Gastroesophageal sphincter (tissue), 4 donors: ENCODE data around the gene COPS7A. TPM values are rescaled to one million over a fixed set of nuclear protein-coding genes. Genes with fewer than 3 reads are reported as not detected.

ENCODE experiments used
- ATAC-seq: fragments of 150-250 bp; one replicate; pipeline ENCODE4 v1.9.1; 2016; ENCODE audit warnings: mild to moderate bottlenecking, moderate library complexity
- H3K27ac ChIP-seq, 4 donors: fragments of 200-600 bp; sonication (generic) in 3 of 4; 1 replicate in 3 of 4; 2 replicates in 1 of 4; pipeline ENCODE4 v1.5.1; 2016 to 2019
- H3K27me3 ChIP-seq: fragments of 200-600 bp; sonication (generic); one replicate; pipeline ENCODE4 v1.5.1; 2019
- H3K36me3 ChIP-seq, 2 donors: fragments of 200-600 bp; sonication (generic); one replicate each; pipeline ENCODE4 v1.5.1; 2019; ENCODE audit warnings: control low read depth in 1 of 2
- H3K4me1 ChIP-seq, 3 donors: fragments of 200-600 bp; sonication (generic); 1 replicate in 2 of 3; 2 replicates in 1 of 3; pipeline ENCODE4 v1.5.1; 2016 to 2019; ENCODE audit warnings: control low read depth in 2 of 3
- H3K4me3 ChIP-seq, 2 donors: fragments of 200-600 bp; sonication (generic); one replicate each; pipeline ENCODE4 v1.5.1; 2019; ENCODE audit warnings: mild to moderate bottlenecking in 1 of 2, moderate library complexity in 1 of 2
- H3K9me3 ChIP-seq, 3 donors: fragments of 200-600 bp; sonication (generic); one replicate each; pipeline ENCODE4 v1.5.1; 2017 to 2019; ENCODE audit warnings: control low read depth in 2 of 3
- EP300 ChIP-seq: sonication (generic); formaldehyde crosslinking; IDR thresholded peaks from one replicate; pipeline ENCODE4 v1.6.1; 2017; ENCODE audit warnings: antibody characterized with exemption, mild to moderate bottlenecking
- POLR2A ChIP-seq, 2 donors: fragments of 450-650 bp; IDR thresholded peaks; one replicate each; pipeline ENCODE4 v1.6.1; 2017; ENCODE audit warnings: antibody characterized with exemption in 2 of 2, mild to moderate bottlenecking in 2 of 2, moderate library complexity in 1 of 2
- POLR2AphosphoS5 ChIP-seq: sonication (generic); formaldehyde crosslinking; IDR thresholded peaks from one replicate; pipeline ENCODE4 v1.6.1; 2017; ENCODE audit warnings: antibody characterized with exemption
- WGBS, 2 donors: methylation state at CpG; one replicate each; pipeline ENCODE4 v1.1.5; 2018; ENCODE audit warnings: low coverage in 1 of 2; 5-methylcytosine and 5-hydroxymethylcytosine counted together
- total RNA-seq, 4 donors: library from RNA; depleted of rRNA; stranded (reverse); fragments of >200 nt; gene quantifications; one replicate each; pipeline ENCODE4 v1.1.0, GENCODE V29; 2016
- TF ChIP-seq, protein P1 (sequence below), 4 experiments: fragments of 200-600 bp in 2 of 4; fragments of 450-650 bp in 2 of 4; sonication (generic) in 1 of 4; IDR thresholded peaks; one replicate each; pipeline ENCODE4 v1.5.1; 2017 to 2019; ENCODE audit warnings: antibody characterized with exemption in 4 of 4, mild to moderate bottlenecking in 2 of 4, moderate library complexity in 2 of 4

The COPS7A gene
- total RNA-seq, 4 donors from 2014 or later: 54.4 to 69.5 (median 55.4) TPM

- Histone ChIP-seq H3K4me1 (peaks cover 0 to 73% (median 43%) of the 10 kb centered on the region in 3 donors), H3K36me3 (peaks cover 0 to 26% of the 10 kb centered on the region in 2 donors), H3K27ac (peak overlapping the region in 3 of 4 donors; percentile 97 to 99 (median 97)), H3K9me3 (no peaks in the 10 kb centered on the region), H3K4me3 (peak overlapping the region; percentile 1 to 42), H3K27me3 (no peaks in the 10 kb centered on the region)
- no peak for ATAC-seq
- TF ChIP-seq EP300: no peak
- TF ChIP-seq, protein P1, sequence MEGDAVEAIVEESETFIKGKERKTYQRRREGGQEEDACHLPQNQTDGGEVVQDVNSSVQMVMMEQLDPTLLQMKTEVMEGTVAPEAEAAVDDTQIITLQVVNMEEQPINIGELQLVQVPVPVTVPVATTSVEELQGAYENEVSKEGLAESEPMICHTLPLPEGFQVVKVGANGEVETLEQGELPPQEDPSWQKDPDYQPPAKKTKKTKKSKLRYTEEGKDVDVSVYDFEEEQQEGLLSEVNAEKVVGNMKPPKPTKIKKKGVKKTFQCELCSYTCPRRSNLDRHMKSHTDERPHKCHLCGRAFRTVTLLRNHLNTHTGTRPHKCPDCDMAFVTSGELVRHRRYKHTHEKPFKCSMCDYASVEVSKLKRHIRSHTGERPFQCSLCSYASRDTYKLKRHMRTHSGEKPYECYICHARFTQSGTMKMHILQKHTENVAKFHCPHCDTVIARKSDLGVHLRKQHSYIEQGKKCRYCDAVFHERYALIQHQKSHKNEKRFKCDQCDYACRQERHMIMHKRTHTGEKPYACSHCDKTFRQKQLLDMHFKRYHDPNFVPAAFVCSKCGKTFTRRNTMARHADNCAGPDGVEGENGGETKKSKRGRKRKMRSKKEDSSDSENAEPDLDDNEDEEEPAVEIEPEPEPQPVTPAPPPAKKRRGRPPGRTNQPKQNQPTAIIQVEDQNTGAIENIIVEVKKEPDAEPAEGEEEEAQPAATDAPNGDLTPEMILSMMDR (IDR thresholded peaks at IDR 0.05): no peak
- TF ChIP-seq POLR2AphosphoS5: no peak
- no peak for TF ChIP-seq POLR2A (IDR thresholded peaks at IDR 0.05)
- 82% methylated on average over 4 of the region's 21 CpGs; no CpG with 5 or more reads in 1 of the 2 donors for WGBS, 2 donors
Measured at GRCh38 chr12:6772726-6773589, 49.1 kb downstream of the COPS7A start.

DNA sequence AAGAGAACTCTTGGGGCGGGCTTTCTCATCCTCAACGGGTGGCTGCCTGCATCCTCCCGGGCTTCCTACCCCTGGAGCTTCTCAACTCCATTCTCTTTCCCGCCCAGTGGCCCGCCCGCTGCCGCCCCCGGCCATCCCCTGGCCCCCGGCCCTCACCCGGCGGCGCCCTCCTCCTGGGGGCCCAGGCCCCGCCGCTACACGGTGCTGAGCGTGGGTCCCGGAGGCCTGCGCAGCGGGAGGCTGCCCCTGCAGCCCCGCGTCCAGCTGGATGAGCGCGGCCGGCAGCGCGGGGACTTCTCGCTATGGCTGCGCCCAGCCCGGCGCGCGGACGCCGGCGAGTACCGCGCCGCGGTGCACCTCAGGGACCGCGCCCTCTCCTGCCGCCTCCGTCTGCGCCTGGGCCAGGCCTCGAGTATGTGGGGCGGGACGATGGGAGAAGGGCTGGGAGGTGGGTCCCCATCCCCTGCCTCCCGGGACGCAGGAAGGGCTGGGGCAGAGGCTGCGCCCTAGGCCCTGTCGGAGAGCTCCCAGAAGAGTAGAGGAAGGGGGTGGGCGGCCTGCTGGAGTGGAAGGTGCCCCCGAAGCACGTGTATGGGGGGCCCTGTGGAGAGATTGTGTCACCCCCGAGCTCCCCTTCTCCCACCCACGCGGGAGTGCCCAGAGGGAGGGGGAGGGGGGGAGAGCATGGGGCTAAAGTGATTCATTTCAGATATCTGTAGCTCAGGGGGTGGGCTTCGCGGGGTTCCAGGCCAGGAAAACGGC lies 49.9 kb downstream of the COPS7A start:
- peak overlapping the region in 3 of 4 donors; percentile 8 to 97 (median 17) for H3K27ac ChIP-seq

DNA sequence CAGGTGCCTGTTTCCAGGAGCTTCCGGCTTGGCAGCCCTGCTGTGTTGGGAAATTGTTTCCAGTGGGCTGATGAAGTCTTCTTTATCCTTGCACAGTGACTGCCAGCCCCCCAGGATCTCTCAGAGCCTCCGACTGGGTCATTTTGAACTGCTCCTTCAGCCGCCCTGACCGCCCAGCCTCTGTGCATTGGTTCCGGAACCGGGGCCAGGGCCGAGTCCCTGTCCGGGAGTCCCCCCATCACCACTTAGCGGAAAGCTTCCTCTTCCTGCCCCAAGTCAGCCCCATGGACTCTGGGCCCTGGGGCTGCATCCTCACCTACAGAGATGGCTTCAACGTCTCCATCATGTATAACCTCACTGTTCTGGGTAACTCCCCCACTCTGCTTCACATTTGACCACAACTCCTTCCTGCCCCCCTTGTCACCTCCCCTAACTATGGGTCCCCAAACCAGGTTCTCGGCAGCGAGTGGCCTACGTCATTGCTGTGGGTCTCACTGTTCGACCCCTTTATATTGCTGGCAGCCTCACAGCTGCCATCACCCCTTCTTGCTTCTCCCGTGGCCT lies 50.7 kb downstream of the COPS7A start:
- no peaks in the 10 kb centered on the region for H3K27me3 ChIP-seq
- no peaks in the 10 kb centered on the region for H3K9me3 ChIP-seq
- no peak overlapping the region for H3K27ac ChIP-seq
- H3K4me3 ChIP-seq: peak overlapping the region in 1 of 2 donors; percentile 42
- H3K36me3 ChIP-seq: peaks cover 0 to 23% of the 10 kb centered on the region in 2 donors
- ATAC-seq: no peak
- H3K4me1 ChIP-seq: peaks cover 0 to 71% (median 33%) of the 10 kb centered on the region in 3 donors
- 90 to 96% methylated on average over 7 to 15 of the region's 15 CpGs for WGBS, 2 donors
- TF ChIP-seq, protein P1 (IDR thresholded peaks at IDR 0.05): no peak
- no peak for TF ChIP-seq POLR2A (IDR thresholded peaks at IDR 0.05)
- no peak for TF ChIP-seq POLR2AphosphoS5
- TF ChIP-seq EP300: no peak

More for the DNA sequence above, 49.9 kb downstream of the COPS7A start:
- Histone ChIP-seq H3K36me3 (peaks cover 0 to 26% of the 10 kb centered on the region in 2 donors), H3K9me3 (no peaks in the 10 kb centered on the region), H3K27me3 (no peaks in the 10 kb centered on the region), H3K4me1 (peaks cover 0 to 73% (median 39%) of the 10 kb centered on the region in 3 donors), H3K4me3 (peak overlapping the region; percentile 1 to 42)
- 18 to 27% methylated on average over 3 to 10 of the region's 60 CpGs for WGBS, 2 donors
- no peak for TF ChIP-seq POLR2AphosphoS5
- TF ChIP-seq EP300: no peak
- ATAC-seq: no peak

DNA sequence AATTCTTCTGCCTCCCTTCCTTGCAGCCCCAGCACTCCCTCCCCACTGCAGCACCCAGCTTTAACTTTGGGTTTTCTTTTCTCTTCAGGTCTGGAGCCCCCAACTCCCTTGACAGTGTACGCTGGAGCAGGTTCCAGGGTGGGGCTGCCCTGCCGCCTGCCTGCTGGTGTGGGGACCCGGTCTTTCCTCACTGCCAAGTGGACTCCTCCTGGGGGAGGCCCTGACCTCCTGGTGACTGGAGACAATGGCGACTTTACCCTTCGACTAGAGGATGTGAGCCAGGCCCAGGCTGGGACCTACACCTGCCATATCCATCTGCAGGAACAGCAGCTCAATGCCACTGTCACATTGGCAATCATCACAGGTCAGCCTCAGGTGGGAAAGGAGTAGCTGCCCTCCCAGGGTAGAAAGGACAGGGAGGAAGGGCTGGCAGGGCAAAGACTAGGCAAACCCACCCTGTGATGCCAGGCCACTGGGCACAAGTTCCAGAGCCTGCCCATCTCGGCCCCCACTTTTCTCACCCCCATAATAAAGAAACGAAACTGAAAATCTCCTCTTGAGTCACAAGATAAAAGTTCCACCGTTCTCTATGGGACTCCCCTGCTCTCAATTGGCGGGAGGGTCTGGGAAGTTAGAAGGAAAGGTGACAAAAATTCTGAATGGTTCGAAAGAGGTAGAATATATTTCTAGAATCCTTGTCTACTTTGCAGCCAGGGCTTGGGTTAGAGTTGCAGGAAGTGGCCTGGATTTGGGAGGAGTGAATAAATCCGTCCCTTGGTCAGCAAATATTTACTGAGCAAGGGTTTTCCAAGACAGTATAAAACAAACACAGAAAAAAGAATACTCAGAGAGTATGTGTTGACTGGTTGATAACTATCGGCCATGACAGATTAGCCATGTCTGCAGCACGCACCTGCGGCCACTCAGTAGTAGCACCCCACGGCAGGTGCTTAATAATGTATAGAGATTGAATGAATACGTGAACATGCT lies 51.6 kb downstream of the COPS7A start:
- ATAC-seq: no peak
- Histone ChIP-seq H3K4me1 (peaks cover 0 to 62% (median 30%) of the 10 kb centered on the region in 3 donors), H3K27ac (no peak overlapping the region), H3K4me3 (no peak overlapping the region), H3K27me3 (no peaks in the 10 kb centered on the region), H3K9me3 (no peaks in the 10 kb centered on the region), H3K36me3 (peaks cover 0 to 14% of the 10 kb centered on the region in 2 donors)
- WGBS, 2 donors: 81 to 83% methylated on average over 8 to 12 of the region's 16 CpGs
- TF ChIP-seq, protein P1 (IDR thresholded peaks at IDR 0.05): no peak
- TF ChIP-seq EP300 (no peak), POLR2AphosphoS5 (no peak), POLR2A (IDR thresholded peaks at IDR 0.05) (no peak)
